IMR-90 (cell line): ENCODE data around the gene KRTAP5-10. TPM values are rescaled to one million over a fixed set of nuclear protein-coding genes. Genes with fewer than 3 reads are reported as not detected.

Source experiments
- ATAC-seq: fragments of 200-7000 bp; cut with Tn5 transposase; 2 replicates; pipeline ENCODE4 v1.9.1; 2020; ENCODE audit warnings: low read depth, mild to moderate bottlenecking, moderate library complexity
- BruUV-seq: library from RNA; stranded (reverse); fragments of 400-500 nt; replicated peaks from 2 replicates; lab custom pipeline; 2021; lab: Mats Ljungman, UMichigan
- CTCF ChIA-PET: fragments of 300-600 bp; formaldehyde crosslinking; extraction: SDS; loops from one replicate; lab custom pipeline; 2021; ENCODE audit warnings: antibody characterized with exemption; lab: Yijun Ruan, JAX
- POLR2A ChIA-PET: fragments of 300-600 bp; sonication (Branson Sonifier 250); formaldehyde crosslinking; loops from one replicate; lab custom pipeline; 2022; ENCODE audit warnings: antibody characterized with exemption; ENCODE audit not compliant: unreplicated experiment; lab: Charles Lee
- DNase-seq: peaks from one replicate; pipeline ENCODE4 v3.0.0; 2013
- H2AFZ ChIP-seq: replicated peaks from 2 replicates; pipeline ENCODE3; 2013; ENCODE audit warnings: low read length, mild to moderate bottlenecking; ENCODE audit not compliant: poor library complexity
- H2AK5ac ChIP-seq: 2 replicates; pipeline ENCODE4 v1.6.1; 2013; ENCODE audit warnings: low read depth, low read length, inconsistent platforms
- H2AK9ac ChIP-seq: replicated peaks from 2 replicates; pipeline ENCODE3; 2013; ENCODE audit warnings: mild to moderate bottlenecking, low read depth, low read length, moderate library complexity; ENCODE audit not compliant: poor library complexity
- H2BK120ac ChIP-seq: 2 replicates; pipeline ENCODE4 v1.6.1; 2013; ENCODE audit warnings: low read depth, low read length, inconsistent platforms
- H2BK15ac ChIP-seq: 3 replicates; pipeline ENCODE4 v1.6.1; 2013; ENCODE audit warnings: low read depth, low read length, inconsistent platforms
- H2BK20ac ChIP-seq: 2 replicates; pipeline ENCODE4 v1.6.1; 2013; ENCODE audit warnings: low read depth, mild to moderate bottlenecking, inconsistent platforms, low read length, moderate library complexity
- H2BK5ac ChIP-seq: 2 replicates; pipeline ENCODE4 v1.6.1; 2013; ENCODE audit warnings: mild to moderate bottlenecking, low read depth, low read length, inconsistent platforms; ENCODE audit not compliant: poor library complexity, severe bottlenecking
- H3K14ac ChIP-seq: replicated peaks from 2 replicates; pipeline ENCODE4 v1.6.1; 2013; ENCODE audit warnings: low read depth, low read length, inconsistent platforms
- H3K18ac ChIP-seq: 2 replicates; pipeline ENCODE4 v1.6.1; 2013; ENCODE audit warnings: low read depth, low read length, control low read depth
- H3K23ac ChIP-seq: 2 replicates; pipeline ENCODE4 v1.6.1; 2013; ENCODE audit warnings: low read depth, low read length, inconsistent platforms
- H3K27ac ChIP-seq: 2 replicates; pipeline ENCODE4 v1.5.1; 2013; ENCODE audit warnings: mild to moderate bottlenecking, control low read depth, low read length; ENCODE audit not compliant: insufficient read depth
- H3K27me3 ChIP-seq: 2 replicates; pipeline ENCODE4 v1.6.1; 2013; ENCODE audit warnings: low read length; ENCODE audit not compliant: control insufficient read depth, insufficient read depth
- H3K36me3 ChIP-seq: 2 replicates; pipeline ENCODE4 v1.6.1; 2013; ENCODE audit warnings: low read length, mixed read lengths; ENCODE audit not compliant: control insufficient read depth, insufficient read depth
- H3K4ac ChIP-seq: 2 replicates; pipeline ENCODE4 v1.6.1; 2013; ENCODE audit warnings: low read depth, low read length, inconsistent platforms
- H3K4me1 ChIP-seq: 2 replicates; pipeline ENCODE4 v1.6.1; 2013; ENCODE audit warnings: low read length, mixed read lengths; ENCODE audit not compliant: control insufficient read depth, insufficient read depth
- H3K4me2 ChIP-seq: 2 replicates; pipeline ENCODE4 v1.6.1; 2013; ENCODE audit warnings: low read depth, mild to moderate bottlenecking, control low read depth, low read length, moderate library complexity
- H3K4me3 ChIP-seq: 2 replicates; pipeline ENCODE4 v1.5.1; 2013; ENCODE audit warnings: low read depth, mild to moderate bottlenecking, control low read depth, low read length, moderate library complexity; ENCODE audit not compliant: insufficient read depth
- H3K56ac ChIP-seq: 2 replicates; pipeline ENCODE4 v1.6.1; 2013; ENCODE audit warnings: low read length, inconsistent platforms; ENCODE audit not compliant: insufficient read depth; ENCODE audit errors: extremely low read depth
- H3K79me1 ChIP-seq, 2 experiments: 2 replicates each; pipeline ENCODE4 v1.6.1; 2013; ENCODE audit warnings: low read length in 2 of 2, inconsistent platforms in 1 of 2, low read depth in 1 of 2
- H3K9ac ChIP-seq: 2 replicates; pipeline ENCODE4 v1.6.1; 2013; ENCODE audit warnings: low read depth, low read length, control low read depth
- H3K9me1 ChIP-seq: 2 replicates; pipeline ENCODE4 v1.6.1; 2013; ENCODE audit warnings: low read length, inconsistent platforms; ENCODE audit not compliant: insufficient read depth
- H3K9me3 ChIP-seq: 2 replicates; pipeline ENCODE4 v1.6.1; 2013; ENCODE audit warnings: low read length; ENCODE audit not compliant: control insufficient read depth, insufficient read depth
- H4K20me1 ChIP-seq: 2 replicates; pipeline ENCODE4 v1.6.1; 2013; ENCODE audit warnings: low read length, inconsistent platforms; ENCODE audit not compliant: insufficient read depth
- H4K5ac ChIP-seq: 2 replicates; pipeline ENCODE4 v1.6.1; 2013; ENCODE audit warnings: mild to moderate bottlenecking, low read depth, low read length, control low read depth
- H4K8ac ChIP-seq, 2 experiments: 2 replicates each; pipeline ENCODE4 v1.6.1; 2013; ENCODE audit warnings: low read depth in 2 of 2, low read length in 2 of 2, control low read depth in 1 of 2, inconsistent platforms in 1 of 2
- H4K91ac ChIP-seq: 2 replicates; pipeline ENCODE4 v1.6.1; 2013; ENCODE audit warnings: low read depth, low read length, inconsistent platforms; ENCODE audit not compliant: insufficient read depth
- CTCF ChIP-seq: conservative IDR thresholded peaks from 2 replicates; pipeline ENCODE4 v1.5.1; 2012; ENCODE audit warnings: mild to moderate bottlenecking, low read depth, low read length, improper control_type of control experiment
- MAFK ChIP-seq: IDR thresholded peaks from 2 replicates; pipeline ENCODE4 v1.6.1; 2012; ENCODE audit warnings: low read depth, low read length, improper control_type of control experiment
- MXI1 ChIP-seq: IDR thresholded peaks from 2 replicates; pipeline ENCODE4 v1.6.1; 2012; ENCODE audit warnings: low read depth, mild to moderate bottlenecking, low read length, moderate library complexity, borderline replicate concordance
- RAD21 ChIP-seq: IDR thresholded peaks from 2 replicates; pipeline ENCODE4 v1.6.1; 2012; ENCODE audit warnings: low read length, improper control_type of control experiment
- RCOR1 ChIP-seq: IDR thresholded peaks from 2 replicates; pipeline ENCODE4 v1.6.1; 2012; ENCODE audit warnings: mild to moderate bottlenecking, low read length, improper control_type of control experiment; ENCODE audit not compliant: insufficient replicate concordance
- dilution Hi-C: fragments of 300-500 bp; cut with HindIII; formaldehyde crosslinking; loops from one replicate; pipeline ENCODE4 v1.14.3; 2018; ENCODE audit warnings: low sequenced_read_pairs; ENCODE audit not compliant: unreplicated experiment
- in situ Hi-C: fragments of 300-500 bp; cut with MboI; formaldehyde crosslinking; loops from 3 replicates; pipeline ENCODE4 v1.14.3; 2019; ENCODE audit warnings: low sequenced_read_pairs, inconsistent platforms, mixed read lengths
- intact Hi-C: fragments of 100-400 bp; cut with micrococcal nuclease; formaldehyde crosslinking; loops from 2 replicates; pipeline ENCODE4 v1.10.0; 2022
- polyA plus RNA-seq, 3 experiments: library from polyadenylated mRNA; depleted of rRNA; stranded (reverse); fragments of >200 nt; gene quantifications; 2 replicates each; pipeline ENCODE4 v1.2.3, GENCODE V29; 2012; ENCODE audit warnings: low replicate concordance in 1 of 3
- total RNA-seq: library from RNA; depleted of rRNA; stranded (reverse); fragments of >200 nt; gene quantifications from 2 replicates; pipeline ENCODE4 v1.2.3, GENCODE V29; 2012
- TF ChIP-seq, protein P1 (sequence below): fragments of 150-350 bp; IDR thresholded peaks from 2 replicates; pipeline ENCODE4 v1.6.1; 2016; ENCODE audit warnings: low read depth, mild to moderate bottlenecking, low read length, moderate library complexity, borderline replicate concordance

The KRTAP5-10 gene
- total and polyA plus RNA-seq, 2 of the 4 experiments (the other 2 are of a cell fraction) = not detected

- Histone ChIP-seq H4K5ac (no peak overlapping the region), H3K23ac (no peak overlapping the region), H3K56ac (no peak overlapping the region), H4K20me1 (no peaks in the 10 kb centered on the region), H3K4me2 (no peak overlapping the region), H3K27me3 (peaks cover 6% of the 10 kb centered on the region), H2BK5ac (no peak overlapping the region), H2AK5ac (no peak overlapping the region), H2BK20ac (no peak overlapping the region), H4K91ac (no peak overlapping the region), H3K4me3 (no peak overlapping the region), H3K14ac (no peak overlapping the region), H3K4ac (no peak overlapping the region), H2BK120ac (no peak overlapping the region), H2AK9ac (no peak overlapping the region), H2AFZ (no peak overlapping the region), H3K4me1 (no peaks in the 10 kb centered on the region), H3K9me1 (no peaks in the 10 kb centered on the region), H3K36me3 (no peaks in the 10 kb centered on the region), H3K9me3 (no peaks in the 10 kb centered on the region), H2BK15ac (no peak overlapping the region), H4K8ac (no peak overlapping the region), H3K18ac (no peak overlapping the region), H3K9ac (no peak overlapping the region), H3K79me1 (no peaks in the 10 kb centered on the region), H3K27ac (no peak overlapping the region)
- intact Hi-C loops = no loop called here
- POLR2A ChIA-PET = no interaction called here
- in situ Hi-C loops = no loop called here
- TF ChIP-seq, protein P1, sequence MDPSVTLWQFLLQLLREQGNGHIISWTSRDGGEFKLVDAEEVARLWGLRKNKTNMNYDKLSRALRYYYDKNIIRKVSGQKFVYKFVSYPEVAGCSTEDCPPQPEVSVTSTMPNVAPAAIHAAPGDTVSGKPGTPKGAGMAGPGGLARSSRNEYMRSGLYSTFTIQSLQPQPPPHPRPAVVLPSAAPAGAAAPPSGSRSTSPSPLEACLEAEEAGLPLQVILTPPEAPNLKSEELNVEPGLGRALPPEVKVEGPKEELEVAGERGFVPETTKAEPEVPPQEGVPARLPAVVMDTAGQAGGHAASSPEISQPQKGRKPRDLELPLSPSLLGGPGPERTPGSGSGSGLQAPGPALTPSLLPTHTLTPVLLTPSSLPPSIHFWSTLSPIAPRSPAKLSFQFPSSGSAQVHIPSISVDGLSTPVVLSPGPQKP = no peak
- no peak for TF ChIP-seq RCOR1
- no peak for TF ChIP-seq MXI1
- TF ChIP-seq RAD21 = no peak
- TF ChIP-seq MAFK = no peak
- no peak for TF ChIP-seq CTCF
- dilution Hi-C loops = no loop called here
- CTCF ChIA-PET = no interaction called here
- DNase-seq = no peak
- no TSS peak for BruUV-seq
- no peak for ATAC-seq
Observed at GRCh38 chr11:71562120-71562519, 3.2 kb upstream of the KRTAP5-10 start.
